ENCODE measurements around the gene CCNF.
"Not testable (repeated sequence)": the region's sequence is repeated elsewhere in the genome, so short reads cannot be mapped to it uniquely, and the experiment has no call there.

The CCNF gene

DNA sequence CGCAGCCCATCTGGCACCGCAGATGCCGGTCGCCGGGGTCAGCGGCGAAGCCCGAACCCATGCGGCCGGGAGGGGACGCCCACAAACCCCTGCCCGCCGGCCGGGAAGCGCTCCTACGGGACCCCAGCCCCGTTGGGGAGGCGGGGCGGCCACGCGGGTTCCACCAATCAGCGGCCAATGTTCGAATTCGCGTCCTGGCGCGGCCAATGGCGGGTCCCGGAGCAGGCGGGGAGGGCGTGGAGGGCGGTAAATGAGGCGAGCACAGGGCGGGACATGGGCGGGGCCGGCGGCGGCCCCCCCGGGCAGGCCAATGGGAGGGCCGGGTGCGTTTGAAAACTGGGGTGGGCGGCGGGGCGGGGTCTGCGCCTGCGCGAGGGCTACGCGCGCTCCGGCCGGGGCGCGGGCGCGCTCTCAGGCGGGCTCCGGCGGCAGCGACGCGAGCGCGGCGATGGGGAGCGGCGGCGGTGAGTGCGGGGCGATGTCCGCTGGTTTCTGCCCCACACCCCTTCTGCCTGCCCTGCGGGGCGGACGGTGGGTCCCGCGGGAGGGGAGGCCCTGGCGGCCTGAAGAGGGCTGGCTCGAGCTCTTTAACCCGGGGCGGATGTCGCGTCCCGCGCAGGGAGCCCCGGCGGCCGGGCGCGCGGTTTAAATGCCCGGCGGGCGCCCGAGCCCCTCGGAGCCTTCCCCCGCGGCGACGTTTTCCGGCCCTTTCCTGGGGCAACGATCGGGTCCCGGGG is at the start of gene CCNF:
CCNF (plus strand) TSS at position 414 of the 737 bp plus-strand sequence; CDS start at position 449, 35 bp downstream.
- DNase-seq (ENCODE audit: low spot score), result peak; percentile 95

DNA sequence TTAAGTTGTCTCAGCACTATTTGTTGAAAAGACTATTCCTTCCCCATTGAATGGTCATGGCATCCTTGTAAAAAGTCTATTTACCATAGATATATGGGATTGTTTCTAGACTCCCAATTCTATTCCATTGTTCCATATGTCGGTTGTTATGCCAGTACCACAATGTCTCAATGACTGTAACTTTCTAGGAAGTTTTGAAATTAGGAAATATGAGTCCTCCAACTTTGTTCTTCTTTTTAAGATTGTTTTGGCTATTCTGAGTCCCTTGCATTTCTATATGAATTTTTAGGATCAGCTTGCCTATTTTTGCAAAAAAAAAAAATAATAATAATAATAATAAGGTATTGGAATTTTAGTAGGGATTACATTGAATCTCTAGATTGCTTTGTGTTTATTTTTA is 45.7 kb upstream of the CCNF start:
- no peak for DNase-seq (ENCODE audit: low spot score)

DNA sequence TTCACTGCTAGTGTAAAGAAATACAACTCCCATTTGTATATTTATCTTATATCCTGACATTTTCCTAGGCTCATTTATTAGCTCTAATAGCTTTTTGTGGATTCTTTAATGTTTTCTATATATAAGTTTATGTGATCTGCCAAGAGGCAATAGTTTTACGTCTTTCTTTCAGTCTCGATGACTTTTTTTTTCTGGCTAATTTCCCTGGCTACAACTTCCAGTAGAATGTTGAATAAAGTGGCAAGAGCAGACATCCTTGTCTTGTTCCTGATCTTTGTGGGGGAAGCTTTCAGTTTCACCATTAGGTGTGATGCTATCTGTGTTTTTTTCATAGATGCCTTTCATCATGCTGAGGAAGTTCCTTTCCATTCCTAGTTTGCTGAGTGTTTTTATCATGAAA is 44.8 kb upstream of the CCNF start:
- DNase-seq (ENCODE audit: low spot score), result no peak

DNA sequence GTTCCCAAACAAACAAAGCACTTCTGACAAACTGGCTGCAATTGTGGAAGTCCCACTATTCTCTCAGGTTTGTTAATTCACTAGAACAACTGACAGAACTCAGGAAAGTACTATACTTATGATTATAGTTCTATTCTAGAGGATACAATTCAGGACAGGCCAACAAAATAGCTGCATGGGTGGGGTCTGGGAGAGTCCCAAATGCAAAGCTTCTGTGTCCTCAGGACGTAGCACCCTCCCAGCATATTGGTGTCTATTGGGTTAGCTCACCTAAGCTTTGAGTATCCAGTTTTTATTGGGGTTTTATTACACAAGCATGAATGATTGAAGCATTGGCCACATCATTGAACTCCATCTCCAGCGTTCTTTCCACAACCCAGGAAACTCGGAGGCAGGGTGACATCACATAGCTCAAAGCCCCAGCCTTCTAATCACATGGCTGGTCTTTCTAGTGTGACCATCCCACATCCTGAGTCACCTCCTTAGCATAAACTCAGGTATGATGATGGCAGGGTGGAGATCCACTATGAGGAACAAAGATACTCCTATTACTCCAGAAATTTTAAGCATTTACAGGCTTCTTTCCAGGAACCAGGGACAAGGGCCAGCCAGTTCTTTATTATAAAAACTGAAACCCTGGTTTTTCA is 43.9 kb upstream of the CCNF start:
- DNase-seq (ENCODE audit: low spot score), result no peak

DNA sequence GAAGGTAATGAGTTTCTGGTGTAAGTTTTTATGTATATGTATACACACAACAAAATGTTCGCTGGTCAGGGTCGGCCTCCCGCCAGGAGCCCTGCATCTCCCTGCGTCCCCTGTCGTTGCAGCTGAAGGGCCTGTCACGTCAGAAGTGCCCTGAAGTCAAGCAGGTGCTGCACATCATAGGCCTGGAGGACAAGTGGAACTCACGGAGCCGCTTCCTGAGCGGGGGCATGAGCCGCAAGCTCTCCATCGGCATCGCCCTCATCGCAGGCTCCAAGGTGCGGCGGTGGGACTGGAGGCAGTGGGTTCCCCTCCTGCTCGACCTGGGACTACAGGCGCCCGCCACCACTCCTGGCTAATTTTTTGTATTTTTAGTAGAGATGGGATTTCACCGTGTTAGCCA is 43.3 kb upstream of the CCNF start:
- DNase-seq (ENCODE audit: low spot score), result not testable (repeated sequence)

- DNase-seq (ENCODE audit: low spot score), result no peak
These were observed 42.3 kb upstream of the CCNF start for GRCh38 chr16:2386990-2387389.

GRCh38 chr16:2388139-2388874 is 40.9 kb upstream of the CCNF start:
- DNase-seq (ENCODE audit: low spot score), result no peak

GRCh38 chr16:2388875-2389433 is 40.3 kb upstream of the CCNF start:
- DNase-seq (ENCODE audit: low spot score), result no peak

- DNase-seq (ENCODE audit: low spot score), result no peak
These were observed 37.2 kb upstream of the CCNF start for GRCh38 chr16:2392025-2392424.

- DNase-seq (ENCODE audit: low spot score), result no peak
These were observed 30.7 kb upstream of the CCNF start for GRCh38 chr16:2398520-2398919.

- DNase-seq (ENCODE audit: low spot score), result no peak
These were observed 25.1 kb upstream of the CCNF start for GRCh38 chr16:2404099-2404498.

- no peak for DNase-seq (ENCODE audit: low spot score)
These were observed 14.2 kb upstream of the CCNF start for GRCh38 chr16:2415085-2415484.

DNA sequence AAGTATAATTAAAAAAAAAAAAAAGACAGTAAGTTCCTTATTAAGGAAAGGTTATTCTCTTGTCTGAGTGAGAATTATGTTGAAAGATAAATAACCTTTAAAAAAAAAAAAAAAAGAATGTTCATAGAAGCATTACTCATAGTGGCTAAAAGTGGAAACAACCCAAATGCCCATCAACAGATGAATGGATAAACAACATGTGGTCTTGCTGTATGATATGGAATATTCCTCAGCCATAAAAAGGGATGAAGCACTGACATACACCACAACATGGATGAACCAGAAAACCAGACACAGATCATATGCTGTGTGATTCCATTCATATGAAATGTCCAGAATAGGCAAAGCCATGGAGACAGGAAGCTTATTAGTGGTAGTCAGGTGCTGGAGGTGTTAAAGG is 9.2 kb upstream of the CCNF start:
- DNase-seq (ENCODE audit: low spot score), result no peak

GRCh38 chr16:2422123-2422867 is 7.0 kb upstream of the CCNF start:
- no peak for DNase-seq (ENCODE audit: low spot score)

GRCh38 chr16:2424061-2425007 is 4.9 kb upstream of the CCNF start:
- DNase-seq (ENCODE audit: low spot score), result no peak

DNA sequence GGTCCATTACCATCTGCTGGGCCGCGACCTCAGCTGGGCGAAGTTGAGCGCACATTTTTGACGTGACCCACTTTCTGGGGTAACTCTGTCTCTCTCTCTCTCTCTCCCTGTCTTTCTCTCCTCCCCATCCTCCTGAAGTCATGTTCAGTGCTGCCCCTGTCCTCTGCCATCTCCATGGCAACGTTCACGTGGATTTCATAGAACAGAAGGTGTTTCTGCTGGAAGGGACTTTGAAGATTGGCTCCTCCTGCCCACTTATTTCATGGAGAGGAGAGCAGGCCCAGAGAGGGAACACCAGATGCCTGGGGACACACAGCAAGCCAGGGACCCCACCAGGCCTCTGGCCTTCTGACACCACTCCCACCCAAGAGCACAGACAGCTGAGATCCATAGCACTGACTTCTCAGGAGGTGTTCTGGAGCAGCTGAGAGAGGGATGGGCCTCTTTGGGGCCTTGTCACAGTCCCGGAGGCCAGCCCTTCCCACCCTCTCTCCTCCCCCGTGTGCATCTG is 4.2 kb upstream of the CCNF start:
- DNase-seq (ENCODE audit: low spot score), result no peak

GRCh38 chr16:2425825-2426430 is 3.3 kb upstream of the CCNF start:
- no peak for DNase-seq (ENCODE audit: low spot score)

- DNase-seq (ENCODE audit: low spot score), result no peak
These were observed 2.3 kb upstream of the CCNF start for GRCh38 chr16:2426941-2427361.

DNA sequence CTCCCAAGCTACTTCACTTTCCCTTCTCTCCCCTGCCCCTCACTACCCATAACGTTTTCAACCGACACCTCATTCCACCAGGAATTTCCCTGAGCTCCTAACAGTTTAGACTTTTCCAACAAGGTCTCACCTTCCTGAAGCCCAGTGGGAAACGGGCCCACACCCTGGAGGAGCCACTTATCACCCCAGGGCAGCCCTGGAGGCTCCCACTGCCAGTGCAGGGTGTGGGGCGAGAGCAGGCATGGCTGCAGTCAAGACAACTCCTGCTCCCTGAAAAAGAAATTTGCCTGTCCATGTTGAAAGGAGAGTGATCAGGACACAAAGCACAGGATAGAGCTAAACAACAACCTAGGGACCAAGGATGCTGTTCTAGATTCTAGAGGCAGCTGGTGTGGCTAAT is 1.7 kb upstream of the CCNF start:
- DNase-seq (ENCODE audit: low spot score), result no peak

Measured in hematopoietic multipotent progenitor cell treated with erythropoietin and hydrocortisone succinate and interleukin-3 and kit ligand, for 15 days (in vitro differentiated cells).